ENCODE data around the gene CTAGE1. TPM values are rescaled to one million over a fixed set of nuclear protein-coding genes. Genes with fewer than 3 reads are reported as not detected.

CTAGE1 gene
- total and polyA plus RNA-seq, 2 donors (not counting 3 experiments of a cell fraction or from before 2014, with no cell fraction given): not detected

GRCh38 chr18:22423878-22424564, 6.3 kb upstream of the CTAGE1 start:
- no peak overlapping the region for H3K4me3 ChIP-seq (replicated peaks in 1 of 3; ENCODE audit: insufficient read depth in 1 of 3, low read depth in 1 of 3, low read length in 3 of 3)
- H3K79me2 ChIP-seq (ENCODE audit: control insufficient read depth, insufficient read depth, low read length): no peaks in the 10 kb centered on the region
- no peaks in the 10 kb centered on the region for H4K20me1 ChIP-seq (replicated peaks; ENCODE audit: control insufficient read depth, extremely low read depth, insufficient read depth, low read length)
- H3K36me3 ChIP-seq (ENCODE audit: control insufficient read depth in 2 of 2, extremely low read depth in 1 of 2, insufficient read depth in 2 of 2, low read length in 2 of 2): no peaks in the 10 kb centered on the region
- CTCF ChIA-PET: no interaction called here
- no peak for TF ChIP-seq CTCF (IDR thresholded peaks at IDR 0.05; ENCODE audit: extremely low read depth in 1 of 2, insufficient read depth in 1 of 2, low read depth in 1 of 2, low read length in 2 of 2)
- TF ChIP-seq MAX (IDR thresholded peaks at IDR 0.05; ENCODE audit: insufficient read depth, insufficient read length): no peak
- no peak for TF ChIP-seq GATA2 (IDR thresholded peaks at IDR 0.05; ENCODE audit: insufficient read depth, insufficient read length, low read depth, low read length)
- no peak for TF ChIP-seq JUN (IDR thresholded peaks at IDR 0.05; ENCODE audit: borderline replicate concordance, insufficient read depth, insufficient read length, low read depth)
- TF ChIP-seq EZH2 (IDR thresholded peaks at IDR 0.05; ENCODE audit: borderline replicate concordance, low read depth, low read length, severe bottlenecking): no peak
- no peak for TF ChIP-seq POLR2AphosphoS5 (IDR thresholded peaks at IDR 0.05; ENCODE audit: insufficient read depth, low read depth, low read length)
- no peak for TF ChIP-seq POLR2A (IDR thresholded peaks at IDR 0.05; ENCODE audit: low read depth, low read length)
- TF ChIP-seq MYC (IDR thresholded peaks at IDR 0.05; ENCODE audit: low read depth, low read length): no peak
- TF ChIP-seq FOS (IDR thresholded peaks at IDR 0.05; ENCODE audit: borderline replicate concordance, insufficient read depth, low read length): no peak
- dilution Hi-C loops (cut with MboI; ENCODE audit: extremely low pct_ligation_motif_present, low sequenced_read_pairs) (no loop called here), intact Hi-C loops (cut with micrococcal nuclease) (no loop called here)
- H3K4me1 ChIP-seq (ENCODE audit: control insufficient read depth, extremely low read depth, insufficient read depth, low read length): peaks cover 8% of the 10 kb centered on the region
- FAIRE-seq (no peak), DNase-seq (ENCODE audit: low read depth, low spot score) (no peak)
- no peak overlapping the region for H3K27ac ChIP-seq (ENCODE audit: insufficient read depth, low read depth, low read length)
- no peaks in the 10 kb centered on the region for H3K9me3 ChIP-seq (replicated peaks; ENCODE audit: control insufficient read depth, insufficient read depth, low read length)
- no peaks in the 10 kb centered on the region for H3K27me3 ChIP-seq (ENCODE audit: control insufficient read depth in 2 of 2, insufficient read depth in 2 of 2, low read length in 2 of 2)
- no peaks in the 10 kb centered on the region for H3K9me1 ChIP-seq (replicated peaks; ENCODE audit: control insufficient read depth, extremely low read depth, insufficient read depth, low read length)
- BruUV-seq (replicated peaks): no TSS peak
- no peak overlapping the region for H2AFZ ChIP-seq (ENCODE audit: low read depth, low read length)
- no peak overlapping the region for H3K9ac ChIP-seq (replicated peaks; ENCODE audit: extremely low read depth, insufficient read depth, low read length)
- POLR2A ChIA-PET: no interaction called here
- no peak overlapping the region for H3K4me2 ChIP-seq (ENCODE audit: insufficient read depth, low read length)

All from endothelial cell of umbilical vein (primary cell).